ENCODE results near the gene SLC12A7.

GRCh38 chr5:1127959-1128785, 16.3 kb upstream of the SLC12A7 start:
- TF ChIP-seq CTCF (IDR thresholded peaks at IDR 0.05) (no peak), POLR2A (IDR thresholded peaks at IDR 0.05) (no peak)
